ENCODE results near the gene PDIA4.
"Not testable (repeated sequence)": the region's sequence is repeated elsewhere in the genome, so short reads cannot be mapped to it uniquely, and the experiment has no call there.

Gene PDIA4

DNA sequence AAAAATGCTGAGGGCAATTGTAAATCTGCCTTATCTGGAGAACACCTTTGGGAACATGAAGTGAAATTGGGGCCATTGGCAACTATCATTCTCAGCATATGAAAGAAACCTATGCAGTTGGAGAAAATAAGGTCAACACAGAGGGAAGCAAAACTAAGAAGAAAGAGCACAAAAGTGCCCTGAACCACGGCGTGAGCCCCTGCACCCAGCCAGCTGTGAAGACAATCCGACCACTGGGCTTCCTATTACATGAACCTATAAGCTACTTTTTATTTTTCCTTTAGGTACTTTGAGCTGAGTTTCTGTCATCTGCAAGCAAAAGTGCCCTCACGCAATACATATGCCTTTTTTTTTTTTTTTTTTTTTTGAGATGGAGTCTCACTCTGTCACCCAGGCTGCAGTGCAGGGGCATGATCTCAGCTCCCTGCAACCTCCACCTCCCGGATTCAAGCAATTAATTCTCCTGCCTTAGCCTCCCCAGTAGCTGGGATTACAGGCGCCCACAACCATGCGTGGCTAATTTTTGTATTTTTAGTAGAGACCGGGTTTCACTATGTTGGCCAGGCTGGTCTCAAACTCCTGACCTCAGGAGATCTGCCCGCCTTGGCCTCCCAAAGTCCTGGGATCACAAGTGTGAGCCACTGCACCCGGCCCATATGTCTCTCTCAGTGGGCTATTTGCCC, 34.1 kb upstream of the PDIA4 start:
- H3K27ac ChIP-seq (ENCODE audit: low read depth, low read length); H3K9me3 ChIP-seq (ENCODE audit: insufficient read depth, low read depth, low read length); H3K9ac ChIP-seq (ENCODE audit: low read depth, low read length); H3K36me3 ChIP-seq (ENCODE audit: insufficient read depth, low read length); H3K27me3 ChIP-seq (ENCODE audit: insufficient read depth, low read length); H3K4me1 ChIP-seq (ENCODE audit: insufficient read depth, low read length); H3K4me3 ChIP-seq (ENCODE audit: low read length): not testable (repeated sequence)
- WGBS = 95% methylated on average over 10 of the region's 10 CpGs

DNA sequence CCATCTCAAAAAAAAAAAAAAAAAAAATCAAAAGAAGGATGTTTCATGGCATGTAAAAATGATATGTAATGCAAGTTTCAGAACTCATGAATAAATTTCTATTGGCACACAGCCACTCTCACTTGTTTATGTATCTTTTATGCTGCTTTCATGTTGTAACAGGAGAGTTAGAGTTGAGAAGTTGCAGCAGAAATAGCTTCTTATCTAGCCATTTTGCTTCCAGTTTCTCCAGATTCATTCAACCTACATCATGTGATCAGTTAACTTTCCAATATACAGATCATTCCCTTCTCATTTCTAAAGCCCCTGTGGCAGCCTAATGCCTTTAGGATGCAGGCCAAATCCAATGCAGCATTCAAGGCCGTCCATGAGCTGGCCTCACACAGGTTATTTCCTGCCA, 31.9 kb upstream of the PDIA4 start:
- H3K4me1 ChIP-seq (ENCODE audit: insufficient read depth, low read length) = no peaks in the 10 kb centered on the region
- no peaks in the 10 kb centered on the region for H3K27me3 ChIP-seq (ENCODE audit: insufficient read depth, low read length)
- no peaks in the 10 kb centered on the region for H3K36me3 ChIP-seq (ENCODE audit: insufficient read depth, low read length)
- H3K9ac ChIP-seq (ENCODE audit: low read depth, low read length) = no peak overlapping the region
- H3K27ac ChIP-seq (ENCODE audit: low read depth, low read length) = no peak overlapping the region
- WGBS = 85% methylated on average over 1 of the region's 1 CpG
- H3K9me3 ChIP-seq (ENCODE audit: insufficient read depth, low read depth, low read length) = no peaks in the 10 kb centered on the region
- no peak overlapping the region for H3K4me3 ChIP-seq (ENCODE audit: low read length)

DNA sequence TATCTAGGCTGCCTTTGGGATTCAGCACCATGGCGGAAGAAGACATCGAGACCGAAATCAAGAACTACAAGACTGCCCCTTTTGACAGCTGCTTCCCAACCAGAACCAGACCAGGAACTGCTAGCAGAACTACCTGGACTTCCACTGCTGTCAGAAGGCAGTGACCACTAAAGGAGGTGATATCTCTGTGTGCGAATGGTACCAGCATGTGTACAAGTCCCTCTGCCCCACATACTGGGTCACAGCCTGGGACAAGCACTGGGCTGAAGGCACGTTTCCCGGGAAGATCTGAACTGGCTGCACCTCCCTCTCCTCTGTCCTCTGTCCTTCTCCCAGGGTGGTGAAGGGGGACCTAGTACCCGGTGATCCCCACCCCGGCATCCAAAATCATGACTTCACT, 25.6 kb upstream of the PDIA4 start:
- Histone ChIP-seq H3K27me3 (ENCODE audit: insufficient read depth, low read length) (no peaks in the 10 kb centered on the region), H3K4me3 (ENCODE audit: low read length) (no peak overlapping the region), H3K9me3 (ENCODE audit: insufficient read depth, low read depth, low read length) (no peaks in the 10 kb centered on the region), H3K9ac (ENCODE audit: low read depth, low read length) (no peak overlapping the region), H3K36me3 (ENCODE audit: insufficient read depth, low read length) (no peaks in the 10 kb centered on the region), H3K27ac (ENCODE audit: low read depth, low read length) (no peak overlapping the region), H3K4me1 (ENCODE audit: insufficient read depth, low read length) (no peaks in the 10 kb centered on the region)
- 88% methylated on average over 6 of the region's 8 CpGs for WGBS

DNA sequence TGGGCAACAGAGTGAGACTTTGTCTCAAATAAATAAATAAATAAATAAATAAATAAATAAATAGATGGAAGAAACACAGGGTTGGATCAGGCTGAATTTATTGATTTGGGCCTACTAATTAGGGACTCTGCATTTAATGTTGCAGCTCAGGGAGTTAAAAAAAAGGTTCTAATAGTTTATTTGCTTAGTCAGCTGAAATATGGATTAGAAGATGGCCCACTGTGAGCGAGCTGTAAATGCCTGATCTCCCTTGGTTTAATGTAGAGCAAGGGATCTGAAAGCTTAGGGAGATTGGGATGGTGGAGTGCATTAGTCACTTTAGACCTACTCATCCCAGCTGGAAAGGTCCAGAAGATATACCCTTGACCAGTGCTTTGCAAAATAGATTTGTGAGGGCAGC, 25.1 kb upstream of the PDIA4 start:
- Histone ChIP-seq H3K36me3 (ENCODE audit: insufficient read depth, low read length) (no peaks in the 10 kb centered on the region), H3K4me3 (ENCODE audit: low read length) (no peak overlapping the region)
- WGBS = 89% methylated on average over 1 of the region's 1 CpG

DNA sequence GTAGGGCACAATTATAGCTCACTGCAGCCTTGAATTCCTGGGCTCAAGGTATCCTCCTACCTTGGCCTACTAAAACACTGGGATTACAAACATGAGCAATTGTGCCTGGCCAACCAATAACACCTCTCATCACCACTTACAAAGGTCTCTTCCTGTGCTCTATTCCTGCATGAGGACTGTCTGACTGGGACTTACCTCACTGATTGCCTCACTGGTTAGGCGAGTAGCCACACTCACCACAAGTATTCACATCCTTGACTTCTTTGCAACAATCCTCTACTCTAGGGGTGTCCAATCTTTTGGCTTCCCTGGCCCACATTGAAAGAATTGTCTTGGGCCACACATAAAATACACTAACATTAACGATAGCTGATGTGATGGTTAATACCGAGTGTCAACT, 22.6 kb upstream of the PDIA4 start:
- H3K4me1 ChIP-seq (ENCODE audit: insufficient read depth, low read length) = no peaks in the 10 kb centered on the region
- no peaks in the 10 kb centered on the region for H3K27me3 ChIP-seq (ENCODE audit: insufficient read depth, low read length)
- H3K4me3 ChIP-seq (ENCODE audit: low read length) = no peak overlapping the region
- H3K36me3 ChIP-seq (ENCODE audit: insufficient read depth, low read length) = no peaks in the 10 kb centered on the region
- H3K9ac ChIP-seq (ENCODE audit: low read depth, low read length) = no peak overlapping the region
- no peaks in the 10 kb centered on the region for H3K9me3 ChIP-seq (ENCODE audit: insufficient read depth, low read depth, low read length)
- H3K27ac ChIP-seq (ENCODE audit: low read depth, low read length) = no peak overlapping the region
- WGBS = 96% methylated on average over 3 of the region's 3 CpGs

More for the DNA sequence above, 25.1 kb upstream of the PDIA4 start:
- Histone ChIP-seq H3K9me3 (ENCODE audit: insufficient read depth, low read depth, low read length) (no peaks in the 10 kb centered on the region), H3K9ac (ENCODE audit: low read depth, low read length) (no peak overlapping the region), H3K27me3 (ENCODE audit: insufficient read depth, low read length) (no peaks in the 10 kb centered on the region), H3K27ac (ENCODE audit: low read depth, low read length) (no peak overlapping the region), H3K4me1 (ENCODE audit: insufficient read depth, low read length) (no peaks in the 10 kb centered on the region)

DNA sequence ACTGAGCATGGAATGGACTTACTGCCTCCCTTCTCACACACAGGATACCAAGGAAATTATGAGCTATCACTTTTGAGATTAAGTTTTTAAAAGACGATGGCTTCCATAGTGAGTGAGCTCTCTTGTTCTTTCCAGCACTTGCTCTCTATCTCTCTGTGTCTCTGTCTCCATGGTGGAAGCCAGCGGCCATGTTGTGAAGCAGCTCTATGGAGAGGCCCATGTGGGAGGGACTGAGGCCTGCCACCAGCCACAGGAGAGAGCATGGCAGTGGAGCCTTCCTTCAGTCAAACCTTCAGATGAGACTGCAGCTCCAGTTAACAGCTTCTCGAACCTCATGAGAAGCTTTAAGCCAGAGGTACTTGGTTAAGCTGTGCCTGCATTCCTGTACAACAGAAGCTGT, 20.5 kb upstream of the PDIA4 start:
- no peak overlapping the region for H3K4me3 ChIP-seq (ENCODE audit: low read length)
- H3K9ac ChIP-seq (ENCODE audit: low read depth, low read length) = no peak overlapping the region
- H3K36me3 ChIP-seq (ENCODE audit: insufficient read depth, low read length) = no peaks in the 10 kb centered on the region
- H3K4me1 ChIP-seq (ENCODE audit: insufficient read depth, low read length) = no peaks in the 10 kb centered on the region
- H3K9me3 ChIP-seq (ENCODE audit: insufficient read depth, low read depth, low read length) = no peaks in the 10 kb centered on the region
- H3K27ac ChIP-seq (ENCODE audit: low read depth, low read length) = no peak overlapping the region
- no peaks in the 10 kb centered on the region for H3K27me3 ChIP-seq (ENCODE audit: insufficient read depth, low read length)
- WGBS = 97% methylated on average over 3 of the region's 3 CpGs

DNA sequence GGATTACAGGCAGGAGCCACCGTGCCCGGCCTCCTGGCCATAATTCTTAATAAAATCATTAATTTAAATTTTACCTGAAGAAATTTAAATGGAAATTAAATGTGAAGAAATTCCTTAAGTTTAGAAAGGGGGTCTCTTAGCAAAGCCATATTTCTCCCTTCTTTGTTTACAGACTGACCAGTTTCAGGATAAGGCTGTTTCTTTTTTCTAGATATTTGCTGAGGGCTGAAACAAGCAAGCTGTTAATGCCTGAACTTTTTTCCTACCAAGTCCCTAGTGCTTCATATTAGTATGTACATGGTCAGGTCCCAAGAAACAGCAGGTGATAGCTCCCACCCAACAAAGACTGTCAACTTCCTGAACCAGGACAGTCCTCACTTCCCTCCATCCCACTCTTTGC, 18.1 kb upstream of the PDIA4 start:
- Histone ChIP-seq H3K4me3 (ENCODE audit: low read length) (no peak overlapping the region), H3K4me1 (ENCODE audit: insufficient read depth, low read length) (no peaks in the 10 kb centered on the region), H3K36me3 (ENCODE audit: insufficient read depth, low read length) (no peaks in the 10 kb centered on the region), H3K27me3 (ENCODE audit: insufficient read depth, low read length) (no peaks in the 10 kb centered on the region), H3K9ac (ENCODE audit: low read depth, low read length) (no peak overlapping the region), H3K9me3 (ENCODE audit: insufficient read depth, low read depth, low read length) (no peaks in the 10 kb centered on the region), H3K27ac (ENCODE audit: low read depth, low read length) (no peak overlapping the region)
- WGBS = no CpG with 5 or more reads among the region's 2 CpGs

DNA sequence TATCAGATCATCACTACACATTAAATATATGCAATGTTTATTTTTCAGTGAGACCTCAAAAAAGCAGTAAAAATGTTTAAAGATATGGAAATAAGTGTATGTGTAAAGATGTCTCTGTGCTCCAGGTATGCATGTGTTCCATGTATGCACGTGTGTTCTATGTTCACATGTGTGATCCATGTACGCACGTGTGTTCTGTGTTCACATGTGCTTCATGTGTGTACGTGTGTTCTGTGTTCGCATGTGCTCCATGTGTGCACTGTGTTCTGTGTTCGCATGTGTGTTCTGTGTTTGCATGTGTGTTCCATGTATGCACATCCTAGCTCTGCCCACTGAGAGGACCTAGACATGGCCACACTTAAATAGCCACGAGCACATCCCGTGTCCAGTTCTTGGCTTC, 15.6 kb upstream of the PDIA4 start:
- H3K9me3 ChIP-seq (ENCODE audit: insufficient read depth, low read depth, low read length) = no peaks in the 10 kb centered on the region
- no peak overlapping the region for H3K9ac ChIP-seq (ENCODE audit: low read depth, low read length)
- H3K4me1 ChIP-seq (ENCODE audit: insufficient read depth, low read length) = no peaks in the 10 kb centered on the region
- no peaks in the 10 kb centered on the region for H3K36me3 ChIP-seq (ENCODE audit: insufficient read depth, low read length)
- H3K27me3 ChIP-seq (ENCODE audit: insufficient read depth, low read length) = no peaks in the 10 kb centered on the region
- no peak overlapping the region for H3K27ac ChIP-seq (ENCODE audit: low read depth, low read length)
- no peak overlapping the region for H3K4me3 ChIP-seq (ENCODE audit: low read length)
- WGBS = 94% methylated on average over 8 of the region's 8 CpGs

DNA sequence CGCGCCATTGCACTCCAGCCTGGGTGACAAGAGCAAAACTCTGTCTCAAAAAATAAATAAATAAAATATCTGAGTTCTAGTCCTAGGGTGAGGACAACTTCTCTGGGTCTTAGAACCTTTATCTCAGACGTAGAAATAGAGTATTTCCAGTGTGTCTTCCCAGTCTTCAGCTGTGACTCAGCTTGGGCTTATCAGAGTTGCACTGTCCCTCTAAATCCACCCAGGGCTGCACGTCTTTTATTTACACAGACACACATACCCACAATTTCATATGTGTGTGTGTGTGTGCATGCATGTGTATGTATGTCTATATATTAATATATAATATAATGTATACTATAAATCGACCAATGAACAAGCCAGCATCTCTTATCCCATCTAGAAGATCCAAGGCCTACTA, 13.0 kb upstream of the PDIA4 start:
- Histone ChIP-seq H3K27ac (ENCODE audit: low read depth, low read length) (no peak overlapping the region), H3K9ac (ENCODE audit: low read depth, low read length) (no peak overlapping the region), H3K4me1 (ENCODE audit: insufficient read depth, low read length) (no peaks in the 10 kb centered on the region), H3K9me3 (ENCODE audit: insufficient read depth, low read depth, low read length) (no peaks in the 10 kb centered on the region; the same call in 1 of the 2 replicates), H3K36me3 (ENCODE audit: insufficient read depth, low read length) (no peaks in the 10 kb centered on the region), H3K27me3 (ENCODE audit: insufficient read depth, low read length) (no peaks in the 10 kb centered on the region), H3K4me3 (ENCODE audit: low read length) (no peak overlapping the region)
- WGBS = 90% methylated on average over 2 of the region's 5 CpGs

DNA sequence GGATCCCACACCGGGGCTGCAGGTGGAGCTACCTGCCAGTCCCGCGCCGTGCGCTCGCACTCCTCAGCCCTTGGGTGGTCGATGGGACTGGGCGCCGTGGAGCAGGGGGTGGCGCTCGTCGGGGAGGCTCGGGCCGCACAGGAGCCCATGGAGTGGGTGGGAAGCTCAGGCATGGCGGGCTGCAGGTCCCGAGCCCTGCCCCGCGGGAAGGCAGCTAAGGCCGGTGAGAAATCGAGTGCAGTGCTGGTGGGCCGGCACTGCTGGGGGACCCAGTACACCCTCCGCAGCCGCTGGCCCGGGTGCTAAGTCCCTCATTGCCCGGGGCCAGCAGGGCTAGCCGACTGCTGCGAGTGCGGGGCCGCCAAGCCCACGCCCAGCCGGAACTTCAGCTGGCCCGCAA, 10.3 kb upstream of the PDIA4 start:
- H3K4me3 ChIP-seq (ENCODE audit: low read length); H3K27ac ChIP-seq (ENCODE audit: low read depth, low read length); H3K9me3 ChIP-seq (ENCODE audit: insufficient read depth, low read depth, low read length); H3K4me1 ChIP-seq (ENCODE audit: insufficient read depth, low read length); H3K9ac ChIP-seq (ENCODE audit: low read depth, low read length); H3K27me3 ChIP-seq (ENCODE audit: insufficient read depth, low read length); H3K36me3 ChIP-seq (ENCODE audit: insufficient read depth, low read length): not testable (repeated sequence)
- WGBS = 95% methylated on average over 32 of the region's 32 CpGs

DNA sequence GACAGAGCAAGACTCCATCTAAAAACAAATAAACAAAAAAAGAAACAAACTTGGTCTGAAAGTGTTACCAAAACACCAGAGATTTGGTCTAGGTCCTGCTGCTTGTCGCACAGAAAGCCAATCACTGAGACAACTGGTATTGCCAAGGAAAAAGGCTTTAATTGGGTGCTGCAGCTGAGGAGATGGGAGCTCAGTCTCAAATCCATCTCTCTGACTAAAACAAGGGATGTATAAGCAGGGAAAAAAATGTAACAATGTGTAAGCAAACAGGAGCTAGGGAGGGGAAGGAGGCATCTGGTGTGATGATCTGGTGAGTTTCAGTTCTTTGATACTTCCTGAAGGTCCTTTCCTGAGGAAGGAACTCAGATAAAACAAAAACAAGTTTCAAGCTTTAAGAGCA, 8.4 kb upstream of the PDIA4 start:
- no peaks in the 10 kb centered on the region for H3K4me1 ChIP-seq (ENCODE audit: insufficient read depth, low read length)
- no peaks in the 10 kb centered on the region; the same call in 1 of the 2 replicates for H3K9me3 ChIP-seq (ENCODE audit: insufficient read depth, low read depth, low read length)
- 94% methylated on average over 1 of the region's 1 CpG for WGBS
- H3K9ac ChIP-seq (ENCODE audit: low read depth, low read length) = no peak overlapping the region
- H3K4me3 ChIP-seq (ENCODE audit: low read length) = no peak overlapping the region
- H3K27me3 ChIP-seq (ENCODE audit: insufficient read depth, low read length) = no peaks in the 10 kb centered on the region
- no peaks in the 10 kb centered on the region for H3K36me3 ChIP-seq (ENCODE audit: insufficient read depth, low read length)
- H3K27ac ChIP-seq (ENCODE audit: low read depth, low read length) = no peak overlapping the region

DNA sequence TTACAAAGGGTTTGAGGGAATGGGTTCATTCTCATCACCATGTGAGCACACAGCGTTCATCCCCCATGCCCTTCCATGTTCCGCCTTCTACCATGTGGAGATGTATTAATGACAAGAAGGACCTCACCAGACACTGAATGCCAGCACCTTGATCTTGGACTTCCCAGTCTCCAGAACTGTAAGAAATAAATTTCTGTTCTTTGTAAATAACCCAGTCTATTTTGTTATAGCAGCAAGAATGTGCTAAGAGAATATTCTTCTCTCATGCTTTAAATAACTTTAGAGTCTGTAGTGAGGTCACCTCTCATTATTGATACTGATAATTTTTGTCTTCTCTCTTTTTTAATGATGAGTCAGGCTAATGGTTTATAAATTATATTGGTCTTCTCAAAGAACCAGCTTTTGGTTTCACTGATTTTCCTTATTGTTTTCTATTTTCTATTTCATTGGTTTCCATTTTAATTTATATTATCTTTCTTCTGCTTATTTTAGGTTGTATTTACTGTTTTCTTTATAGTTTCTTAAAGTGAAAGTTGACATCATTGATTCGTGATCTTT, 3.1 kb upstream of the PDIA4 start:
- no peak overlapping the region for H3K9ac ChIP-seq (ENCODE audit: low read depth, low read length)
- 100% methylated on average over 2 of the region's 3 CpGs for WGBS
- H3K4me1 ChIP-seq (ENCODE audit: insufficient read depth, low read length) = peaks cover 13% of the 10 kb centered on the region; the same call in 1 of the 2 replicates
- no peaks in the 10 kb centered on the region for H3K36me3 ChIP-seq (ENCODE audit: insufficient read depth, low read length)
- H3K27ac ChIP-seq (ENCODE audit: low read depth, low read length) = no peak overlapping the region
- 0 out of 2 replicates have a peak, but pooled peaks cover 3% of the 10 kb centered on the region for H3K27me3 ChIP-seq (ENCODE audit: insufficient read depth, low read length)
- no peaks in the 10 kb centered on the region for H3K9me3 ChIP-seq (ENCODE audit: insufficient read depth, low read depth, low read length)
- no peak overlapping the region for H3K4me3 ChIP-seq (ENCODE audit: low read length)
